Astrocyte (in vitro differentiated cells and primary cell): ENCODE results near the gene PDF. TPM values are rescaled to one million over a fixed set of nuclear protein-coding genes. Genes with fewer than 3 reads are reported as not detected.

Experiments
- DNase-seq: peaks from one replicate; pipeline ENCODE4 v3.0.0-alpha.2; 2010; ENCODE audit warnings: low read depth
- FAIRE-seq: peaks from 2 replicates; lab custom pipeline; 2011; peaks lifted over from hg19 to GRCh38; lab: Jason Lieb, UNC
- H2AFZ ChIP-seq: 2 replicates; pipeline ENCODE4 v1.6.0; 2012; ENCODE audit warnings: low read depth, low read length, inconsistent platforms
- H3K27ac ChIP-seq: 2 replicates; pipeline ENCODE4 v1.5.1; 2011; ENCODE audit warnings: low read depth, low read length, inconsistent platforms
- H3K27me3 ChIP-seq: 2 replicates; pipeline ENCODE4 v1.6.0; 2011; ENCODE audit warnings: low read length, inconsistent platforms; ENCODE audit not compliant: insufficient read depth
- H3K36me3 ChIP-seq: 2 replicates; pipeline ENCODE4 v1.5.1; 2011; ENCODE audit warnings: low read length, inconsistent platforms; ENCODE audit not compliant: insufficient read depth
- H3K4me1 ChIP-seq: 2 replicates; pipeline ENCODE4 v1.5.1; 2011; ENCODE audit warnings: low read length, inconsistent platforms; ENCODE audit not compliant: insufficient read depth
- H3K4me2 ChIP-seq: 2 replicates; pipeline ENCODE4 v1.6.0; 2012; ENCODE audit warnings: low read length, inconsistent platforms
- H3K4me3 ChIP-seq: 2 replicates; pipeline ENCODE4 v1.5.1; 2011; ENCODE audit warnings: low read depth, mild to moderate bottlenecking, low read length, inconsistent platforms; ENCODE audit not compliant: insufficient read depth
- H3K79me2 ChIP-seq: 2 replicates; pipeline ENCODE4 v1.6.0; 2012; ENCODE audit warnings: mild to moderate bottlenecking, low read length, inconsistent platforms; ENCODE audit not compliant: insufficient read depth
- H3K9ac ChIP-seq: 2 replicates; pipeline ENCODE4 v1.6.0; 2012; ENCODE audit warnings: mild to moderate bottlenecking, low read length, inconsistent platforms
- H3K9me3 ChIP-seq: 2 replicates; pipeline ENCODE4 v1.5.1; 2012; ENCODE audit warnings: low read depth, mild to moderate bottlenecking, low read length, inconsistent platforms; ENCODE audit not compliant: insufficient read depth
- H4K20me1 ChIP-seq: 2 replicates; pipeline ENCODE4 v1.6.0; 2012; ENCODE audit warnings: low read length, inconsistent platforms; ENCODE audit not compliant: insufficient read depth
- H3K27ac Mint-ChIP-seq: one replicate; pipeline ENCODE4 v1.8.0; 2021; ENCODE audit warnings: mild to moderate bottlenecking, mixed read lengths; ENCODE audit not compliant: unreplicated experiment
- H3K27me3 Mint-ChIP-seq: one replicate; pipeline ENCODE4 v1.8.0; 2021; ENCODE audit warnings: low read depth, mixed read lengths; ENCODE audit not compliant: unreplicated experiment
- H3K36me3 Mint-ChIP-seq: one replicate; pipeline ENCODE4 v1.8.0; 2021; ENCODE audit warnings: low read depth, mixed read lengths; ENCODE audit not compliant: unreplicated experiment
- H3K4me1 Mint-ChIP-seq: one replicate; pipeline ENCODE4 v1.8.0; 2021; ENCODE audit warnings: low read depth, mixed read lengths; ENCODE audit not compliant: unreplicated experiment
- H3K4me3 Mint-ChIP-seq: one replicate; pipeline ENCODE4 v1.8.0; 2021; ENCODE audit warnings: mild to moderate bottlenecking, moderate library complexity, mixed read lengths; ENCODE audit not compliant: unreplicated experiment
- H3K9me3 Mint-ChIP-seq: one replicate; pipeline ENCODE4 v1.8.0; 2021; ENCODE audit warnings: mild to moderate bottlenecking, mixed read lengths; ENCODE audit not compliant: unreplicated experiment
- CTCF ChIP-seq: IDR thresholded peaks from 2 replicates; pipeline ENCODE4 v1.5.1; 2011; ENCODE audit warnings: low read depth, mild to moderate bottlenecking, inconsistent platforms, low read length, moderate library complexity; ENCODE audit not compliant: insufficient read depth
- EZH2 ChIP-seq: IDR thresholded peaks from 2 replicates; pipeline ENCODE4 v1.6.1; 2012; ENCODE audit warnings: mild to moderate bottlenecking, low read length, inconsistent platforms; ENCODE audit not compliant: insufficient read depth
- total RNA-seq: library from RNA; stranded (reverse); gene quantifications from 2 replicates; pipeline ENCODE4 v1.2.1, GENCODE V29; 2021

The PDF gene
- total RNA-seq, 1 donor from 2014 or later, result 14.9 TPM

GRCh38 chr16:69378036-69378435 lies 47.6 kb upstream of the PDF start:
- H3K9ac ChIP-seq, result no peak overlapping the region
- H3K4me1 Mint-ChIP-seq, result peaks cover under 1% of the 10 kb centered on the region
- peaks cover 34% of the 10 kb centered on the region for H3K79me2 ChIP-seq
- H3K36me3 Mint-ChIP-seq, result peaks cover 10% of the 10 kb centered on the region
- H3K27me3 Mint-ChIP-seq, result no peaks in the 10 kb centered on the region
- peaks cover 19% of the 10 kb centered on the region for H3K36me3 ChIP-seq
- no peak overlapping the region for H3K27ac ChIP-seq
- no peak overlapping the region for H3K27ac Mint-ChIP-seq
- no peaks in the 10 kb centered on the region for H3K9me3 Mint-ChIP-seq
- FAIRE-seq, result no peak
- TF ChIP-seq CTCF (no peak), EZH2 (no peak)
- no peaks in the 10 kb centered on the region for H3K27me3 ChIP-seq
- H3K4me1 ChIP-seq, result no peaks in the 10 kb centered on the region
- peaks cover 7% of the 10 kb centered on the region for H4K20me1 ChIP-seq
- H3K4me3 Mint-ChIP-seq, result no peak overlapping the region
- no peaks in the 10 kb centered on the region for H3K9me3 ChIP-seq
- H2AFZ ChIP-seq, result no peak overlapping the region
- no peak overlapping the region for H3K4me2 ChIP-seq
- DNase-seq, result no peak
- H3K4me3 ChIP-seq, result no peak overlapping the region

GRCh38 chr16:69376393-69377059 lies 46.1 kb upstream of the PDF start:
- H3K36me3 ChIP-seq, result peaks cover 8% of the 10 kb centered on the region
- H3K4me2 ChIP-seq, result no peak overlapping the region
- H3K9me3 ChIP-seq, result no peaks in the 10 kb centered on the region
- peaks cover 12% of the 10 kb centered on the region for H3K36me3 Mint-ChIP-seq
- H3K27ac Mint-ChIP-seq, result no peak overlapping the region
- no peak overlapping the region for H3K27ac ChIP-seq
- H3K27me3 Mint-ChIP-seq, result no peaks in the 10 kb centered on the region
- no peak overlapping the region for H3K4me3 ChIP-seq
- no peaks in the 10 kb centered on the region for H3K9me3 Mint-ChIP-seq
- H3K79me2 ChIP-seq, result peaks cover 18% of the 10 kb centered on the region
- H2AFZ ChIP-seq, result no peak overlapping the region
- H3K4me3 Mint-ChIP-seq, result no peak overlapping the region
- H3K9ac ChIP-seq, result no peak overlapping the region
- no peak for TF ChIP-seq CTCF
- no peak for TF ChIP-seq EZH2
- no peak for FAIRE-seq
- DNase-seq, result no peak
- H3K4me1 ChIP-seq, result no peaks in the 10 kb centered on the region
- H4K20me1 ChIP-seq, result peaks cover 7% of the 10 kb centered on the region
- peaks cover 2% of the 10 kb centered on the region for H3K4me1 Mint-ChIP-seq
- H3K27me3 ChIP-seq, result no peaks in the 10 kb centered on the region

DNA sequence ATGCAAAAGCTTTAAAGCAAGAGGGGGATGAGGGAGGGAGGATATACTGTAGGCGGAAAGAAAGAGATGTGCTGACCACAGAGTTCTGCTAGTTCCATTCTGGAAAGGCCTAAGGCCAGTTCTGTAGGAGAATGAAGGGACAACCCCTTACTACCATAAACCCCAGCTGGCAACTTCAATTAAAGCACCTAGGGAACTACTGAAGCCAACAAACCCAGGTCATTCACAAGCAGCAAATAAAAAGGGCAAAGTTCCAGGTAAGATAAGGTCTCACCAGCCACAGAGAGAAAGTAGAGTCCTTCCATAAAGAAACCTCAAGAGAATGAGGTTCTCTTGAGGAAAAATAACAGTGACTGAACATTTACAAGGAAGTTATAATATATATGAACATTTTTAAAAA lies 42.6 kb upstream of the PDF start:
- TF ChIP-seq CTCF (no peak), EZH2 (no peak)
- no peaks in the 10 kb centered on the region for H3K9me3 Mint-ChIP-seq
- H2AFZ ChIP-seq, result no peak overlapping the region
- no peaks in the 10 kb centered on the region for H3K4me1 ChIP-seq
- H3K4me1 Mint-ChIP-seq, result peaks cover 3% of the 10 kb centered on the region
- DNase-seq (no peak), FAIRE-seq (no peak)
- no peak overlapping the region for H3K27ac ChIP-seq
- no peaks in the 10 kb centered on the region for H3K9me3 ChIP-seq
- no peak overlapping the region for H3K4me3 ChIP-seq
- H3K27me3 ChIP-seq, result no peaks in the 10 kb centered on the region
- peaks cover 24% of the 10 kb centered on the region for H3K36me3 ChIP-seq
- H3K36me3 Mint-ChIP-seq, result peaks cover 15% of the 10 kb centered on the region
- H3K79me2 ChIP-seq, result peaks cover 15% of the 10 kb centered on the region
- H3K27me3 Mint-ChIP-seq, result no peaks in the 10 kb centered on the region
- no peak overlapping the region for H3K27ac Mint-ChIP-seq
- peaks cover 12% of the 10 kb centered on the region for H4K20me1 ChIP-seq
- H3K4me2 ChIP-seq, result no peak overlapping the region
- H3K4me3 Mint-ChIP-seq, result no peak overlapping the region
- no peak overlapping the region for H3K9ac ChIP-seq
